Naive thymus-derived CD4-positive, alpha-beta T cell (primary cell): ENCODE measurements around the gene DPYSL4. TPM values are rescaled to one million over a fixed set of nuclear protein-coding genes. Genes with fewer than 3 reads are reported as not detected.
"Not testable (repeated sequence)": the region's sequence is repeated elsewhere in the genome, so short reads cannot be mapped to it uniquely, and the experiment has no call there.

Source experiments
- ATAC-seq: fragments of 150-1000 bp; cut with Tn5 transposase; 2 replicates; pipeline ENCODE4 v1.10.0; 2021; ENCODE audit warnings: mild to moderate bottlenecking, moderate library complexity
- CTCF ChIA-PET: fragments of 350-600 bp; sonication (Branson Sonifier 250); formaldehyde crosslinking; loops from one replicate; lab custom pipeline; 2021; ENCODE audit warnings: antibody characterized with exemption; lab: Charles Lee
- POLR2A ChIA-PET: fragments of 350-600 bp; sonication (Branson Sonifier 250); formaldehyde crosslinking; loops from one replicate; lab custom pipeline; 2021; ENCODE audit warnings: antibody characterized with exemption, inconsistent platforms; lab: Charles Lee
- DNase-seq, 9 donors: peaks; one replicate each; pipeline versions ENCODE4 v3.0.0 to v3.0.0-alpha.2; 2020 to 2022; ENCODE audit warnings: mixed read lengths in 1 of 9
- H3K27ac ChIP-seq: one replicate; pipeline ENCODE4 v1.7.0; 2013; ENCODE audit warnings: mild to moderate bottlenecking, low read depth, low read length, moderate library complexity
- H3K27me3 ChIP-seq, 2 donors: one replicate each; pipeline ENCODE4 v1.7.0; 2013; ENCODE audit warnings: low read length in 2 of 2, mild to moderate bottlenecking in 2 of 2, moderate library complexity in 2 of 2; ENCODE audit not compliant: control insufficient read depth in 2 of 2, insufficient read depth in 2 of 2
- H3K36me3 ChIP-seq, 3 experiments: 1 replicate in 2 of 3; 2 replicates in 1 of 3; pipeline ENCODE4 v1.7.0; 2013; ENCODE audit warnings: low read length in 3 of 3, mild to moderate bottlenecking in 3 of 3, moderate library complexity in 1 of 3; ENCODE audit not compliant: insufficient read depth in 3 of 3, control insufficient read depth in 2 of 3
- H3K4me1 ChIP-seq, 2 donors: one replicate each; pipeline ENCODE4 v1.7.0; 2013; ENCODE audit warnings: low read length in 2 of 2, mild to moderate bottlenecking in 2 of 2, moderate library complexity in 1 of 2; ENCODE audit not compliant: control insufficient read depth in 2 of 2, insufficient read depth in 2 of 2
- H3K4me3 ChIP-seq: 2 replicates; pipeline ENCODE4 v1.7.0; 2013; ENCODE audit warnings: mild to moderate bottlenecking, low read length
- H3K9me3 ChIP-seq, 3 experiments: 1 replicate in 2 of 3; 2 replicates in 1 of 3; pipeline ENCODE4 v1.7.0; 2013; ENCODE audit warnings: low read length in 3 of 3; ENCODE audit not compliant: control insufficient read depth in 2 of 3
- H3K27ac Mint-ChIP-seq, 9 donors: one replicate each; pipeline ENCODE4 v1.8.0; 2020 to 2022; ENCODE audit warnings: mixed read lengths in 9 of 9, mild to moderate bottlenecking in 8 of 9, moderate library complexity in 5 of 9, inconsistent platforms in 2 of 9
- H3K27me3 Mint-ChIP-seq, 5 donors: one replicate each; pipeline ENCODE4 v1.8.0; 2021 to 2022; ENCODE audit warnings: mixed read lengths in 5 of 5, mild to moderate bottlenecking in 1 of 5
- H3K36me3 Mint-ChIP-seq, 5 donors: one replicate each; pipeline ENCODE4 v1.8.0; 2020 to 2022; ENCODE audit warnings: mixed read lengths in 5 of 5, mild to moderate bottlenecking in 3 of 5, inconsistent platforms in 1 of 5
- H3K4me1 Mint-ChIP-seq, 7 donors: one replicate each; pipeline ENCODE4 v1.8.0; 2020 to 2022; ENCODE audit warnings: mixed read lengths in 7 of 7, mild to moderate bottlenecking in 3 of 7, inconsistent platforms in 1 of 7
- H3K4me3 Mint-ChIP-seq, 10 donors: one replicate each; pipeline ENCODE4 v1.8.0; 2020 to 2022; ENCODE audit warnings: mild to moderate bottlenecking in 10 of 10, mixed read lengths in 10 of 10, moderate library complexity in 6 of 10, inconsistent platforms in 2 of 10
- H3K9me3 Mint-ChIP-seq, 11 donors: one replicate each; pipeline ENCODE4 v1.8.0; 2020 to 2022; ENCODE audit warnings: mixed read lengths in 11 of 11, mild to moderate bottlenecking in 4 of 11, inconsistent platforms in 1 of 11, moderate library complexity in 1 of 11
- intact Hi-C, 2 donors: fragments of 100-400 bp; cut with micrococcal nuclease; formaldehyde crosslinking; loops; one replicate each; pipeline ENCODE4 v1.15.1; 2023
- polyA plus RNA-seq, 2 donors: library from polyadenylated mRNA; unstranded; fragments of 300-500 nt; fragmentation: Illumina TruSeq; gene quantifications; one replicate each; pipeline ENCODE4 v1.2.3, GENCODE V29; 2021
- total RNA-seq, 6 experiments: library from RNA in 5 of 6; stranded (reverse) in 5 of 6; gene quantifications; 1 replicate in 5 of 6; 2 replicates in 1 of 6; pipeline ENCODE4 v1.2.3 and lab custom pipeline; 2021 to 2026

The DPYSL4 gene
- total and polyA plus RNA-seq, 7 experiments from 2014 or later: 0.35 to 60.0 (median 9.4) TPM

DNA sequence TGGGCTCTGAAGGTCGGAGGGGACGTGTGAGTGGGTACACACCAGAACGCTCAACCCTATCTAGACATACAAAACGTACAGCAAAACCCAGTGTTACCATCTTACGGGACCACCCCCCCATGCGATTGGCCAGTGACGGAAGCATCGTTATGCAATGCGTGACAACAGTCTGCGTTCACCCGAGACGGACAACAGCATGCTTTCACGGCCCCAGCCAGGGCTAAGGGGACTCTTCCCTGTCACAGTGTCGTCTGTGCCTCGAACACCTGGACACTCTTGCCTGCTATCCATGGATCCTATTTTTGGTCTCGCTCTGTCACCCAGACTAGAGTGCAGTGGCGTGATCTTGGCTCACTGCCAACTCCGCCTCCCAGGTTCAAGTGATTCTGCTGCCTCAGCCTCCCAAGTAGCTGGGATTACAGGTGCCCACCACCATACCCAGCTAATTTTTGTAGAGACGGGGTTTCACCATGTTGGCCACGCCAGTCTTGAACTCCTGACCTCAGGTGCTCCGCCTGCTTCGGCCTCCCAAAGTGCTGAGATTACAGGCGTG, 23.3 kb downstream of the DPYSL4 start:
- H3K4me1 Mint-ChIP-seq: no peaks in the 10 kb centered on the region
- H3K27me3 ChIP-seq: no peaks in the 10 kb centered on the region
- no peak overlapping the region for H3K27ac ChIP-seq
- intact Hi-C loops: loop anchor here in 1 of 2 donors (2.0 kb wide), 1 partner anchor 73 kb away; no protein-coding TSS in a partner anchor
- ATAC-seq (no peak), DNase-seq (no peak)
- H3K36me3 ChIP-seq: no peaks in the 10 kb centered on the region
- H3K4me1 ChIP-seq: no peaks in the 10 kb centered on the region
- POLR2A ChIA-PET: no interaction called here
- peaks cover 5 to 30% (median 18%) of the 10 kb centered on the region in 11 donors for H3K9me3 Mint-ChIP-seq
- no peak overlapping the region for H3K4me3 ChIP-seq
- H3K9me3 ChIP-seq: peaks cover 0 to 11% (median 0%) of the 10 kb centered on the region in 3 experiments
- peaks cover 3 to 37% (median 23%) of the 10 kb centered on the region in 5 donors for H3K36me3 Mint-ChIP-seq
- CTCF ChIA-PET: no interaction called here
- no peak overlapping the region for H3K27ac Mint-ChIP-seq
- H3K4me3 Mint-ChIP-seq: no peak overlapping the region
- no peaks in the 10 kb centered on the region for H3K27me3 Mint-ChIP-seq

- CTCF ChIA-PET: no interaction called here
- no peak overlapping the region for H3K4me3 ChIP-seq
- H3K4me1 Mint-ChIP-seq: no peaks in the 10 kb centered on the region
- no peaks in the 10 kb centered on the region for H3K27me3 ChIP-seq
- H3K9me3 Mint-ChIP-seq: peaks cover 9 to 37% (median 25%) of the 10 kb centered on the region in 11 donors
- DNase-seq: peak in 1 of 9 donors; percentile 6
- H3K36me3 Mint-ChIP-seq: peaks cover 3 to 44% (median 29%) of the 10 kb centered on the region in 5 donors
- H3K9me3 ChIP-seq: peaks cover 0 to 14% (median 0%) of the 10 kb centered on the region in 3 experiments
- no peak for ATAC-seq
- no peaks in the 10 kb centered on the region for H3K27me3 Mint-ChIP-seq
- H3K27ac ChIP-seq: no peak overlapping the region
- H3K36me3 ChIP-seq: no peaks in the 10 kb centered on the region
- POLR2A ChIA-PET: no interaction called here
- intact Hi-C loops: no loop called here
- no peak overlapping the region for H3K27ac Mint-ChIP-seq
- no peaks in the 10 kb centered on the region for H3K4me1 ChIP-seq
- no peak overlapping the region for H3K4me3 Mint-ChIP-seq
Observed at GRCh38 chr10:132210766-132211165, 24.0 kb downstream of the DPYSL4 start.

- DNase-seq (no peak), ATAC-seq (no peak)
- Mint-ChIP-seq H3K36me3 (peaks cover 3 to 45% (median 30%) of the 10 kb centered on the region in 5 donors), H3K27me3 (no peaks in the 10 kb centered on the region), H3K4me1 (no peaks in the 10 kb centered on the region), H3K9me3 (peaks cover 9 to 42% (median 28%) of the 10 kb centered on the region in 11 donors), H3K27ac (no peak overlapping the region), H3K4me3 (no peak overlapping the region)
- intact Hi-C loops: no loop called here
- ChIA-PET POLR2A (no interaction called here), CTCF (no interaction called here)
- Histone ChIP-seq H3K4me1 (no peaks in the 10 kb centered on the region), H3K27me3 (no peaks in the 10 kb centered on the region), H3K4me3 (no peak overlapping the region), H3K9me3 (peaks cover 0 to 15% (median 0%) of the 10 kb centered on the region in 3 experiments), H3K27ac (no peak overlapping the region), H3K36me3 (no peaks in the 10 kb centered on the region)
Observed at GRCh38 chr10:132211246-132211645, 24.5 kb downstream of the DPYSL4 start.

- H3K9me3 ChIP-seq: peaks cover 0 to 25% (median 0%) of the 10 kb centered on the region in 3 experiments
- ATAC-seq (no peak), DNase-seq (no peak)
- H3K36me3 ChIP-seq: no peaks in the 10 kb centered on the region
- Mint-ChIP-seq H3K27me3 (no peaks in the 10 kb centered on the region), H3K36me3 (peaks cover 3 to 52% (median 40%) of the 10 kb centered on the region in 5 donors), H3K4me3 (no peak overlapping the region), H3K27ac (no peak overlapping the region), H3K4me1 (no peaks in the 10 kb centered on the region), H3K9me3 (peaks cover 9 to 57% (median 39%) of the 10 kb centered on the region in 11 donors)
- no peaks in the 10 kb centered on the region for H3K4me1 ChIP-seq
- CTCF ChIA-PET: interaction anchor here (0.6 kb wide), 1 partner anchor 26 kb away, joined by 3 read pairs; no protein-coding TSS in a partner anchor
- no peak overlapping the region for H3K27ac ChIP-seq
- no peaks in the 10 kb centered on the region for H3K27me3 ChIP-seq
- intact Hi-C loops: no loop called here
- POLR2A ChIA-PET: no interaction called here
- no peak overlapping the region for H3K4me3 ChIP-seq
Observed at GRCh38 chr10:132212816-132213215, 26.1 kb downstream of the DPYSL4 start.

GRCh38 chr10:132213917-132214316, 27.2 kb downstream of the DPYSL4 start:
- POLR2A ChIA-PET: no interaction called here
- H3K27me3 ChIP-seq: no peaks in the 10 kb centered on the region
- H3K4me3 Mint-ChIP-seq: no peak overlapping the region
- no peaks in the 10 kb centered on the region for H3K27me3 Mint-ChIP-seq
- DNase-seq: no peak
- no peaks in the 10 kb centered on the region for H3K36me3 ChIP-seq
- peaks cover 3 to 55% (median 46%) of the 10 kb centered on the region in 5 donors for H3K36me3 Mint-ChIP-seq
- CTCF ChIA-PET: no interaction called here
- no peaks in the 10 kb centered on the region for H3K4me1 ChIP-seq
- no peak for ATAC-seq
- no peak overlapping the region for H3K27ac Mint-ChIP-seq
- peaks cover 0 to 25% (median 0%) of the 10 kb centered on the region in 3 experiments for H3K9me3 ChIP-seq
- intact Hi-C loops: no loop called here
- H3K27ac ChIP-seq: no peak overlapping the region
- no peaks in the 10 kb centered on the region for H3K4me1 Mint-ChIP-seq
- peaks cover 9 to 59% (median 39%) of the 10 kb centered on the region in 11 donors for H3K9me3 Mint-ChIP-seq
- H3K4me3 ChIP-seq: no peak overlapping the region

DNA sequence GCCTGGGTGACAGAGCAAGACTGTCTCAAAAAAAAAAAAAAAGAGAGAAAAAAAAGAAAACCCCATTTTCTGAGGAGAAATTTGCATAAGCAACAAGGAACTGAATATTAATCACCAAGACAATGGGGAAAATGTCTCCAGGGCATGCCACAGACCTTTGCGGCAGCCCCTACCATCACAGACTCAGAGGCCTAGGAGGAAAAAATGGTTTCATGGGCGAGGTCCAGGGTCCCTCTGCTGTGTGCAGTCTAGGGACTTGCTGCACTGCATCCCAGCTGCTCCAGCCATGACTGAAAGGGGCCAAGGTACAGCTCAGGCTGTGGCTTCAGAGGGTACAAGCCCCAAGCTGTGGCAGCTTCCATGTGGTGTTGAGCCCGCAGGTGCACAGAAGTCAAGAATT, 29.7 kb downstream of the DPYSL4 start:
- H3K27ac Mint-ChIP-seq, DNase-seq, H3K27ac ChIP-seq, intact Hi-C loops, H3K4me1 Mint-ChIP-seq, H3K36me3 ChIP-seq, H3K27me3 Mint-ChIP-seq, POLR2A ChIA-PET, ATAC-seq, H3K27me3 ChIP-seq, H3K4me3 ChIP-seq, H3K4me3 Mint-ChIP-seq, CTCF ChIA-PET, H3K4me1 ChIP-seq: not testable (repeated sequence)
- Mint-ChIP-seq H3K36me3 (peaks cover 3 to 67% (median 50%) of the 10 kb centered on the region in 5 donors), H3K9me3 (peaks cover 9 to 63% (median 39%) of the 10 kb centered on the region in 11 donors)
- peaks cover 0 to 25% (median 0%) of the 10 kb centered on the region in 3 experiments for H3K9me3 ChIP-seq

GRCh38 chr10:132219486-132219885, 32.7 kb downstream of the DPYSL4 start:
- POLR2A ChIA-PET: no interaction called here
- no peak overlapping the region for H3K27ac Mint-ChIP-seq
- H3K9me3 Mint-ChIP-seq: peaks cover 3 to 39% (median 23%) of the 10 kb centered on the region in 11 donors
- no peaks in the 10 kb centered on the region for H3K36me3 ChIP-seq
- peaks cover 0 to 3% (median 0%) of the 10 kb centered on the region in 7 donors for H3K4me1 Mint-ChIP-seq
- CTCF ChIA-PET: no interaction called here
- no peaks in the 10 kb centered on the region for H3K27me3 ChIP-seq
- H3K9me3 ChIP-seq: peaks cover 0 to 16% (median 0%) of the 10 kb centered on the region in 3 experiments
- DNase-seq (no peak), ATAC-seq (no peak)
- H3K36me3 Mint-ChIP-seq: peaks cover 0 to 41% (median 29%) of the 10 kb centered on the region in 5 donors
- H3K27me3 Mint-ChIP-seq: no peaks in the 10 kb centered on the region
- H3K4me3 Mint-ChIP-seq: no peak overlapping the region
- intact Hi-C loops: no loop called here
- peaks cover 0 to 6% of the 10 kb centered on the region in 2 donors for H3K4me1 ChIP-seq
- no peak overlapping the region for H3K27ac ChIP-seq
- no peak overlapping the region for H3K4me3 ChIP-seq
